ENCODE measurements around the gene PGD.
"Not testable (repeated sequence)": the region's sequence is repeated elsewhere in the genome, so short reads cannot be mapped to it uniquely, and the experiment has no call there.

GRCh38 chr1:10457462-10457861 is 58.6 kb downstream of the PGD start:
- TF ChIP-seq, protein P1, sequence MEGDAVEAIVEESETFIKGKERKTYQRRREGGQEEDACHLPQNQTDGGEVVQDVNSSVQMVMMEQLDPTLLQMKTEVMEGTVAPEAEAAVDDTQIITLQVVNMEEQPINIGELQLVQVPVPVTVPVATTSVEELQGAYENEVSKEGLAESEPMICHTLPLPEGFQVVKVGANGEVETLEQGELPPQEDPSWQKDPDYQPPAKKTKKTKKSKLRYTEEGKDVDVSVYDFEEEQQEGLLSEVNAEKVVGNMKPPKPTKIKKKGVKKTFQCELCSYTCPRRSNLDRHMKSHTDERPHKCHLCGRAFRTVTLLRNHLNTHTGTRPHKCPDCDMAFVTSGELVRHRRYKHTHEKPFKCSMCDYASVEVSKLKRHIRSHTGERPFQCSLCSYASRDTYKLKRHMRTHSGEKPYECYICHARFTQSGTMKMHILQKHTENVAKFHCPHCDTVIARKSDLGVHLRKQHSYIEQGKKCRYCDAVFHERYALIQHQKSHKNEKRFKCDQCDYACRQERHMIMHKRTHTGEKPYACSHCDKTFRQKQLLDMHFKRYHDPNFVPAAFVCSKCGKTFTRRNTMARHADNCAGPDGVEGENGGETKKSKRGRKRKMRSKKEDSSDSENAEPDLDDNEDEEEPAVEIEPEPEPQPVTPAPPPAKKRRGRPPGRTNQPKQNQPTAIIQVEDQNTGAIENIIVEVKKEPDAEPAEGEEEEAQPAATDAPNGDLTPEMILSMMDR (conservative IDR thresholded peaks at IDR 0.05 in 1 of 2, IDR thresholded peaks at IDR 0.05 in 1 of 2; ENCODE audit: extremely low read depth in 1 of 2, insufficient read depth in 1 of 2, low read depth in 1 of 2, low read length in 2 of 2), result not testable (repeated sequence)
- TF ChIP-seq EZH2 (IDR thresholded peaks at IDR 0.05; ENCODE audit: borderline replicate concordance, low read length), result not testable (repeated sequence)

All from mammary epithelial cell (primary cell).